BLaER1 treated with 17β-estradiol and CSF1 and Interleukin-3, amounts not matched to agents 10 nM and 100 nM (cell line): Measurements from ENCODE around the gene RPL3.
A peak's percentile ranks its signal among the peaks of the same experiment; 100 is the strongest.

ENCODE experiments used
- H3K27ac ChIP-seq, 11 experiments: shearing (Covaris generic); formaldehyde crosslinking; 2 replicates each; pipeline ENCODE4 v1.8.1; 2022
- H3K27me3 ChIP-seq, 11 experiments: shearing (Covaris generic); formaldehyde crosslinking; 2 replicates each; pipeline ENCODE4 v1.8.1; 2022
- H3K36me3 ChIP-seq, 11 experiments: shearing (Covaris generic); formaldehyde crosslinking; 2 replicates each; pipeline ENCODE4 v1.8.1; 2022
- H3K4me1 ChIP-seq, 10 experiments: shearing (Covaris generic); formaldehyde crosslinking; 2 replicates each; pipeline ENCODE4 v1.8.1; 2022
- H3K4me2 ChIP-seq, 11 experiments: shearing (Covaris generic); formaldehyde crosslinking; 2 replicates each; pipeline ENCODE4 v1.8.1; 2022
- H3K4me3 ChIP-seq, 10 experiments: shearing (Covaris generic); formaldehyde crosslinking; 2 replicates each; pipeline ENCODE4 v1.8.1; 2022
- H3K9ac ChIP-seq, 11 experiments: shearing (Covaris generic); formaldehyde crosslinking; 2 replicates each; pipeline ENCODE4 v1.8.1; 2022
- H3K9me3 ChIP-seq, 11 experiments: shearing (Covaris generic); formaldehyde crosslinking; replicated peaks in 1 of 11; 2 replicates each; pipeline ENCODE4 v1.8.1; 2022
- H4K20me1 ChIP-seq, 11 experiments: shearing (Covaris generic); formaldehyde crosslinking; 2 replicates each; pipeline ENCODE4 v1.8.1; 2022
- Cebpa-rat ChIP-seq, 11 experiments: shearing (Covaris generic); IDR thresholded peaks; 2 replicates each; pipeline ENCODE4 v1.8.1; 2022

RPL3 gene

GRCh38 chr22:39317084-39317774, 2.2 kb downstream of the RPL3 start:
- no peak for TF ChIP-seq Cebpa-rat (IDR thresholded peaks at IDR 0.05)
- Histone ChIP-seq H3K4me1 (peaks cover 58 to 66% (median 61%) of the 10 kb centered on the region in 10 experiments), H3K36me3 (peaks cover 62 to 68% (median 66%) of the 10 kb centered on the region in 11 experiments), H3K27ac (peak overlapping the region in 10 of 11 experiments; percentile 89 to 99 (median 96); a peak in 17 of 22 replicates), H3K9me3 (no peaks in the 10 kb centered on the region), H3K27me3 (no peaks in the 10 kb centered on the region), H3K9ac (peak overlapping the region; percentile 90 to 99 (median 97)), H3K4me2 (peak overlapping the region; percentile 90 to 100 (median 97)), H3K4me3 (peak overlapping the region; percentile 75 to 97 (median 86)), H4K20me1 (peaks cover 65 to 71% (median 68%) of the 10 kb centered on the region in 11 experiments)

- Histone ChIP-seq H3K4me2 (peak overlapping the region; percentile 90 to 100 (median 97)), H3K4me3 (peak overlapping the region; percentile 75 to 97 (median 86)), H3K36me3 (peaks cover 69 to 74% (median 72%) of the 10 kb centered on the region in 11 experiments), H3K9me3 (no peaks in the 10 kb centered on the region), H3K27ac (peak overlapping the region in 9 of 11 experiments; percentile 1 to 99 (median 96); a peak in 13 of 22 replicates), H4K20me1 (peaks cover 72 to 78% (median 75%) of the 10 kb centered on the region in 11 experiments), H3K9ac (peak overlapping the region; percentile 90 to 99 (median 97)), H3K4me1 (peaks cover 65 to 73% (median 68%) of the 10 kb centered on the region in 10 experiments), H3K27me3 (no peaks in the 10 kb centered on the region)
- TF ChIP-seq Cebpa-rat (IDR thresholded peaks at IDR 0.05): no peak
Measured at GRCh38 chr22:39316440-39317083, 2.9 kb downstream of the RPL3 start.

- Histone ChIP-seq H3K27me3 (no peaks in the 10 kb centered on the region), H3K4me2 (peak overlapping the region; percentile 90 to 100 (median 97)), H3K9ac (peak overlapping the region; percentile 90 to 99 (median 97)), H3K9me3 (no peaks in the 10 kb centered on the region), H4K20me1 (peaks cover 84 to 89% (median 86%) of the 10 kb centered on the region in 11 experiments), H3K4me3 (peak overlapping the region; percentile 75 to 97 (median 86); a peak in 17 of 20 replicates), H3K27ac (peak overlapping the region in 7 of 11 experiments; percentile 9 to 38 (median 27); a peak in 9 of 22 replicates), H3K4me1 (peaks cover 66 to 79% (median 73%) of the 10 kb centered on the region in 10 experiments), H3K36me3 (peaks cover 76 to 85% (median 83%) of the 10 kb centered on the region in 11 experiments)
- no peak for TF ChIP-seq Cebpa-rat (IDR thresholded peaks at IDR 0.05)
Measured at GRCh38 chr22:39315389-39315788, 4.0 kb downstream of the RPL3 start.

GRCh38 chr22:39314251-39314971, 5.0 kb downstream of the RPL3 start:
- peaks cover 76 to 95% (median 92%) of the 10 kb centered on the region in 11 experiments for H3K36me3 ChIP-seq
- H3K9me3 ChIP-seq: no peaks in the 10 kb centered on the region
- peak overlapping the region in 9 of 10 experiments; percentile 78 to 97 (median 87); a peak in 14 of 20 replicates for H3K4me3 ChIP-seq
- H3K27ac ChIP-seq: no peak overlapping the region; a peak in 1 of 22 replicates
- peak overlapping the region; percentile 90 to 99 (median 97); a peak in 21 of 22 replicates for H3K9ac ChIP-seq
- H3K4me1 ChIP-seq: peaks cover 76 to 88% (median 82%) of the 10 kb centered on the region in 10 experiments
- no peaks in the 10 kb centered on the region for H3K27me3 ChIP-seq
- H3K4me2 ChIP-seq: peak overlapping the region; percentile 90 to 100 (median 97)
- TF ChIP-seq Cebpa-rat (IDR thresholded peaks at IDR 0.05): no peak
- H4K20me1 ChIP-seq: peaks cover 85 to 99% (median 96%) of the 10 kb centered on the region in 11 experiments

- Histone ChIP-seq H3K4me3 (peak overlapping the region in 5 of 10 experiments; percentile 7 to 91 (median 16); a peak in 6 of 20 replicates), H3K36me3 (peaks cover 79 to 100% (median 98%) of the 10 kb centered on the region in 11 experiments), H3K9ac (peak overlapping the region in 10 of 11 experiments; percentile 41 to 99 (median 96); a peak in 16 of 22 replicates), H3K4me1 (peaks cover 86 to 96% (median 91%) of the 10 kb centered on the region in 10 experiments), H3K4me2 (peak overlapping the region; percentile 10 to 100 (median 97)), H4K20me1 (peaks cover 82 to 100% (median 100%) of the 10 kb centered on the region in 11 experiments), H3K9me3 (no peaks in the 10 kb centered on the region), H3K27ac (no peak overlapping the region; a peak in 1 of 22 replicates), H3K27me3 (no peaks in the 10 kb centered on the region)
- no peak for TF ChIP-seq Cebpa-rat (IDR thresholded peaks at IDR 0.05)
Measured at GRCh38 chr22:39313258-39314001, 6.0 kb downstream of the RPL3 start.

GRCh38 chr22:39312410-39312809, 7.0 kb downstream of the RPL3 start:
- H3K36me3 ChIP-seq: peaks cover 73 to 100% (median 98%) of the 10 kb centered on the region in 11 experiments
- peak overlapping the region in 1 of 10 experiments; percentile 17; a peak in 1 of 20 replicates for H3K4me3 ChIP-seq
- peaks cover 71 to 100% (median 96%) of the 10 kb centered on the region in 11 experiments for H4K20me1 ChIP-seq
- H3K4me2 ChIP-seq: peak overlapping the region in 9 of 11 experiments; percentile 91 to 100 (median 97); a peak in 18 of 22 replicates
- peak overlapping the region in 9 of 11 experiments; percentile 2 to 98 (median 59); a peak in 10 of 22 replicates for H3K9ac ChIP-seq
- H3K27me3 ChIP-seq: no peaks in the 10 kb centered on the region
- H3K27ac ChIP-seq: no peak overlapping the region
- TF ChIP-seq Cebpa-rat (IDR thresholded peaks at IDR 0.05): no peak
- peaks cover 78 to 93% (median 89%) of the 10 kb centered on the region in 10 experiments for H3K4me1 ChIP-seq
- H3K9me3 ChIP-seq: no peaks in the 10 kb centered on the region

GRCh38 chr22:39311592-39312400, 7.6 kb downstream of the RPL3 start:
- Histone ChIP-seq H3K4me1 (peaks cover 72 to 89% (median 84%) of the 10 kb centered on the region in 10 experiments), H3K4me2 (peak overlapping the region in 10 of 11 experiments; percentile 2 to 100 (median 96); a peak in 16 of 22 replicates), H4K20me1 (peaks cover 65 to 100% (median 95%) of the 10 kb centered on the region in 11 experiments)

More at GRCh38 chr22:39311592-39312400, 7.6 kb downstream of the RPL3 start:
- H3K27me3 ChIP-seq: no peaks in the 10 kb centered on the region
- peaks cover 67 to 100% (median 98%) of the 10 kb centered on the region in 11 experiments for H3K36me3 ChIP-seq
- H3K9ac ChIP-seq: peak overlapping the region in 8 of 11 experiments; percentile 8 to 98 (median 44); a peak in 5 of 22 replicates
- H3K9me3 ChIP-seq: no peaks in the 10 kb centered on the region
- no peak overlapping the region for H3K27ac ChIP-seq
- TF ChIP-seq Cebpa-rat (IDR thresholded peaks at IDR 0.05): no peak
- no peak overlapping the region for H3K4me3 ChIP-seq
